ENCODE measurements around the gene OGFOD2.
A peak's percentile ranks its signal among the peaks of the same experiment; 100 is the strongest.

Gene OGFOD2

DNA sequence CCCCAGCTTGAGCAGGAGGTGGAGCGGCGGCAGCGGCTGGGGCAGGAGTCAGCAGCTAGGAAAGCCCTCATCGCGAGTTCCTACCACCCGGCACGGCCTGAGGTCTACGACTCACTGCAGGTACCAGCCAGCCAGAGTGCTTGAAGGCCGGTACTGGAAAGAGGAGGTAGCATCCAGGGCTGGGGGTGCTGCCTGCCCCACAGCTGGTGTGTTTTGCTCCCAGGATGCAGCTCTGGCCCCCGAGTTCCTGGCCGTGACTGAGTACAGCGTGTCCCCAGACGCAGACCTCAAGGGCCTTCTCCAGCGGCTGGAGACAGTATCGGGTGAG is 1.6 kb downstream of the OGFOD2 start:
- Histone ChIP-seq H3K9ac (ENCODE audit: low read depth in 1 of 2, low read length in 2 of 2) (peak overlapping the region in 1 of 2 donors; percentile 94), H3K36me3 (ENCODE audit: control insufficient read depth in 1 of 2, insufficient read depth in 2 of 2, low read length in 2 of 2) (peaks cover 4% of the 10 kb centered on the region in 2 donors), H3K27ac (ENCODE audit: low read depth, low read length) (no peak overlapping the region), H3K9me3 (ENCODE audit: control insufficient read depth in 1 of 2, low read length in 2 of 2) (no peaks in the 10 kb centered on the region), H3K4me3 (ENCODE audit: low read depth in 1 of 2, low read length in 2 of 2) (peak overlapping the region; percentile 97 to 100), H3K4me1 (ENCODE audit: control insufficient read depth in 1 of 2, insufficient read depth in 2 of 2, low read length in 2 of 2) (peaks cover 25 to 59% of the 10 kb centered on the region in 2 donors), H3K27me3 (ENCODE audit: control insufficient read depth in 1 of 2, insufficient read depth in 2 of 2, low read length in 2 of 2) (no peaks in the 10 kb centered on the region)

DNA sequence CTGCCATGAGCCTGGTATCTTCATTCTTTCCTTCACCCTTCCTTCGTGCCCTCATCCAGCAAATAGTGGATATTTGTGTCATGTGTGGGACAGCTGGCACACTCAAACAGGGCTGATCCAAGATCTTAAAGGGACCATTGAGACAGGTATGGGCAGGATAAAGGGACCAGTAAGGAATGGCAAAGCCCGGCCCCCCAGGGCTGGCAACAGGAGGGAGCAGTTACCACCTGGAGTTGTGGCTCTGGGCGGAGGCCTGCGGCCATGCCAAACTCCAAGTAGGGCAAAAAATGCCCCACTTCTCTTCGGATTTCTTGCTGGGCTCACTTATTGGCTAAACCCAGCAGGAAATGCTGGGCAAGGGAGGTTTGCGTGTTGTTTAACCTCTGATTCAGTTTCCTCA is 2.1 kb downstream of the OGFOD2 start:
- H3K36me3 ChIP-seq (ENCODE audit: control insufficient read depth in 1 of 2, insufficient read depth in 2 of 2, low read length in 2 of 2): peaks cover 4 to 9% of the 10 kb centered on the region in 2 donors
- no peak overlapping the region for H3K4me3 ChIP-seq (ENCODE audit: low read depth in 1 of 2, low read length in 2 of 2)
- no peaks in the 10 kb centered on the region for H3K9me3 ChIP-seq (ENCODE audit: control insufficient read depth in 1 of 2, low read length in 2 of 2)
- H3K4me1 ChIP-seq (ENCODE audit: control insufficient read depth in 1 of 2, insufficient read depth in 2 of 2, low read length in 2 of 2): peaks cover 30 to 64% of the 10 kb centered on the region in 2 donors
- no peak overlapping the region for H3K27ac ChIP-seq (ENCODE audit: low read depth, low read length)
- H3K9ac ChIP-seq (ENCODE audit: low read depth in 1 of 2, low read length in 2 of 2): no peak overlapping the region
- H3K27me3 ChIP-seq (ENCODE audit: control insufficient read depth in 1 of 2, insufficient read depth in 2 of 2, low read length in 2 of 2): no peaks in the 10 kb centered on the region

DNA sequence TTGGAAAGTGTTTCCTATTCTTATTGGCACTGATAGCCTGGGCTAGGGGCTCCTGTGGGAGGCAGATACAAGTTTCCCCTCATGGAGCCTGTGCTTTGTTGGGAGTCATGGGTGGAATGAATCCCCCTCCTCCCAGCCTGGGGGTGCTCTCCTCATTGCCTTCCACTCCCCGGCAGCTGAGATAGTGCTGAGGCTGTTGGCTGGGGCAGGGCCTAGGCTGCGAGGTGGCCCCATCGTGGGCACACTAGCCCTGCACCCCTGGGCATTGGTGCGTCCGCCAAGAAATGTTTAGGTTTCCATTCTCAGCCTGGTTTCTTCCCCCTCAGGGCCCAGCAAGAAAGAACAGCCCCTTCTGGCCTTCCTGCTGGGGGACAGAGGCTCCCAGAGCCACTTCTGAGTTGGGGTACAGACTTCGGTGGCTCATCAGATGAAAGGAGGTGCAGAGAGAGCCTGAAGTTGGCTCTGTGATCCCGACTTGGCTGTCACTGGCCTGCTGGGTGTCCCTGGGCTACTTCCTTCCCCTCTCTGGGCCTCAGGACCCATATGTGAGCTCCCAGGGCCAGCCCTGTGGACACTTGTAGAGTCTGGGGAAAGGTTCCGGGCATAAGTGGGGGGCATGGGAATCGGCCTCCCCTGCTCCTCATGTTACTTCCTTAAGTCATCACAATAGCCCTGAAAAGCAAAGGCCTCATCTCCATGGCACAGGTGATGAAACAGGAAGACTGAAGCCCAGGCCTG is 2.8 kb downstream of the OGFOD2 start:
- Histone ChIP-seq H3K9ac (ENCODE audit: low read depth in 1 of 2, low read length in 2 of 2) (no peak overlapping the region), H3K4me3 (ENCODE audit: low read depth in 1 of 2, low read length in 2 of 2) (no peak overlapping the region), H3K4me1 (ENCODE audit: control insufficient read depth in 1 of 2, insufficient read depth in 2 of 2, low read length in 2 of 2) (peaks cover 37 to 70% of the 10 kb centered on the region in 2 donors), H3K27me3 (ENCODE audit: control insufficient read depth in 1 of 2, insufficient read depth in 2 of 2, low read length in 2 of 2) (no peaks in the 10 kb centered on the region), H3K27ac (ENCODE audit: low read depth, low read length) (no peak overlapping the region), H3K9me3 (ENCODE audit: control insufficient read depth in 1 of 2, low read length in 2 of 2) (no peaks in the 10 kb centered on the region), H3K36me3 (ENCODE audit: control insufficient read depth in 1 of 2, insufficient read depth in 2 of 2, low read length in 2 of 2) (peaks cover 4 to 15% of the 10 kb centered on the region in 2 donors)

DNA sequence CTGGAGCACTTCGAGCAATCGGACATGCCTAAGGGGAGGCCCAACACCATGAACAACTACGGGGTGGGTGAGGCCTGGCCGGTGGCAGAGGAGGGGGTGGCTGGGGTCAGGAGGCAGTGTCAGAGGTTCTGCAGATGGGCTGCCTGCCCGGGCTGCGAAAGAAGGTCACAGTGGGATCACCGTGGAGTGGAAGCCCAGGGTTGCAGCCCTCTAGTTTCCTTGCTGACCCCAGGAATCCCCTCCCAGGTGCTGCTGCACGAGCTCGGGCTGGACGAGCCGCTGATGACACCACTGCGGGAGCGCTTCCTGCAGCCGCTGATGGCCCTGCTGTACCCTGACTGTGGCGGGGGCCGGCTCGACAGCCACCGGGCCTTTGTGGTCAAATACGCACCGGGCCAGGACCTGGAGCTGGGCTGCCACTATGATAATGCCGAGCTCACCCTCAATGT is 3.5 kb downstream of the OGFOD2 start:
- Histone ChIP-seq H3K9me3 (ENCODE audit: control insufficient read depth in 1 of 2, low read length in 2 of 2) (no peaks in the 10 kb centered on the region), H3K9ac (ENCODE audit: low read depth in 1 of 2, low read length in 2 of 2) (no peak overlapping the region), H3K27ac (ENCODE audit: low read depth, low read length) (no peak overlapping the region), H3K27me3 (ENCODE audit: control insufficient read depth in 1 of 2, insufficient read depth in 2 of 2, low read length in 2 of 2) (no peaks in the 10 kb centered on the region), H3K4me1 (ENCODE audit: control insufficient read depth in 1 of 2, insufficient read depth in 2 of 2, low read length in 2 of 2) (peaks cover 43 to 74% of the 10 kb centered on the region in 2 donors), H3K4me3 (ENCODE audit: low read depth in 1 of 2, low read length in 2 of 2) (no peak overlapping the region), H3K36me3 (ENCODE audit: control insufficient read depth in 1 of 2, insufficient read depth in 2 of 2, low read length in 2 of 2) (peaks cover 4 to 20% of the 10 kb centered on the region in 2 donors)

DNA sequence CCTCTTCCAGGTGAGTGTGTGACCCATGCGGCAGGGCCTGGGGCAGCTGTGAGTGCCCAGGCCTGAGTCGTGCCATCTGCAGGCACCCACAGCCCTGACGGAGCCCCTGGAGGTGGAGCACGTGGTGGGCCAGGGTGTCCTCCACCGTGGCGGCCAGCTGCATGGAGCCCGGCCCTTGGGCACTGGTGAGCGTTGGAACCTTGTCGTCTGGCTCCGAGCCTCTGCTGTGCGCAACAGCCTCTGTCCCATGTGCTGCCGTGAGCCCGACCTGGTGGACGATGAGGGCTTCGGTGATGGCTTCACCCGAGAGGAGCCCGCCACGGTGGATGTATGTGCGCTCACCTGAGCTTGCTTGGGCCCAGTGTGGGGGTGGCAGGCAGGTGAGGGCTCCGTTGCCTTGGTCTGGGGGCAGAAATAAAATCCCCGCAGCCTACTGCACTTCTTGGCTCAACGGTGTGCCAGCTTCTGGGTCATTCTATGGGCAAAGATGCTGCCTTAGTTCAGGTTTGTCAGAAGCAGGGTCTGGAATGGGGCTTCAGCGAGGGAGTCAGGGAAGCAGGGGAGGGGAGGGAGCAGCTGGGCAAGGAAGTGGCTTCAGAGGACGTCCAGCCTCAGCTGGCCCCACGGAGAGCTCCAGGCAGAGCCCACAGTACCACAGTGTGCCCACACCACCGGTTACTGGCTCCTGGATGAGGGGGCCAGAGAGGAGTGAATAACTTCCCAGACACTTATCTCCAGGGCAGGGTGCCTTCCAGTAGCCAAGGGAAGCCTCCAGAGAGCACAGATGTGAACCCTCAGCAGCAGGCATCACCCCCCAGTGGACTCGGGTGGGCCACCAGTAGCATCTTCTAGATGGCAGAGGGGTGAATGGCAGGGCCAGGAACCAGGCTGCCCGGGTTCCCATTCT is 4.2 kb downstream of the OGFOD2 start:
- no peak overlapping the region for H3K27ac ChIP-seq (ENCODE audit: low read depth, low read length)
- peaks cover 4 to 20% of the 10 kb centered on the region in 2 donors for H3K36me3 ChIP-seq (ENCODE audit: control insufficient read depth in 1 of 2, insufficient read depth in 2 of 2, low read length in 2 of 2)
- peak overlapping the region; percentile 86 for H3K9ac ChIP-seq (ENCODE audit: low read depth in 1 of 2, low read length in 2 of 2)
- H3K4me3 ChIP-seq (ENCODE audit: low read depth in 1 of 2, low read length in 2 of 2): peak overlapping the region; percentile 88 to 95
- no peaks in the 10 kb centered on the region for H3K9me3 ChIP-seq (ENCODE audit: control insufficient read depth in 1 of 2, low read length in 2 of 2)
- peaks cover 49 to 73% of the 10 kb centered on the region in 2 donors for H3K4me1 ChIP-seq (ENCODE audit: control insufficient read depth in 1 of 2, insufficient read depth in 2 of 2, low read length in 2 of 2)
- H3K27me3 ChIP-seq (ENCODE audit: control insufficient read depth in 1 of 2, insufficient read depth in 2 of 2, low read length in 2 of 2): no peaks in the 10 kb centered on the region

DNA sequence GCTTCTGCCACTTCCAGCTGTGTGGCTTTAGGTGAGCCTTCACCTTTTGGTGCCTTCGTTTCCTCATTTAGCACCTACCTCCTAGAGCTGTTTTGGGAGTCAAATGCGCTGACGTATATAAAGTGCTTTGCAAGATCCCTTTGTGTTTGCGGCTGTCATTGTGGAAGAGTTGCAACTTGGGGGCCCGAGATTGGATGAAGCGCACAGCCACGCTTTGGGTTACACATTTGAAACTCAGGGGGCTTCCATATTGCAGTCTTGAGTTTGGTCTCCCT is 4.8 kb downstream of the OGFOD2 start:
- Histone ChIP-seq H3K9ac (ENCODE audit: low read depth in 1 of 2, low read length in 2 of 2) (peak overlapping the region; percentile 86), H3K27ac (ENCODE audit: low read depth, low read length) (no peak overlapping the region), H3K4me1 (ENCODE audit: control insufficient read depth in 1 of 2, insufficient read depth in 2 of 2, low read length in 2 of 2) (peaks cover 54 to 74% of the 10 kb centered on the region in 2 donors), H3K4me3 (ENCODE audit: low read depth in 1 of 2, low read length in 2 of 2) (peak overlapping the region; percentile 88 to 95), H3K9me3 (ENCODE audit: control insufficient read depth in 1 of 2, low read length in 2 of 2) (no peaks in the 10 kb centered on the region), H3K36me3 (ENCODE audit: control insufficient read depth in 1 of 2, insufficient read depth in 2 of 2, low read length in 2 of 2) (peaks cover 4 to 20% of the 10 kb centered on the region in 2 donors), H3K27me3 (ENCODE audit: control insufficient read depth in 1 of 2, insufficient read depth in 2 of 2, low read length in 2 of 2) (no peaks in the 10 kb centered on the region)

DNA sequence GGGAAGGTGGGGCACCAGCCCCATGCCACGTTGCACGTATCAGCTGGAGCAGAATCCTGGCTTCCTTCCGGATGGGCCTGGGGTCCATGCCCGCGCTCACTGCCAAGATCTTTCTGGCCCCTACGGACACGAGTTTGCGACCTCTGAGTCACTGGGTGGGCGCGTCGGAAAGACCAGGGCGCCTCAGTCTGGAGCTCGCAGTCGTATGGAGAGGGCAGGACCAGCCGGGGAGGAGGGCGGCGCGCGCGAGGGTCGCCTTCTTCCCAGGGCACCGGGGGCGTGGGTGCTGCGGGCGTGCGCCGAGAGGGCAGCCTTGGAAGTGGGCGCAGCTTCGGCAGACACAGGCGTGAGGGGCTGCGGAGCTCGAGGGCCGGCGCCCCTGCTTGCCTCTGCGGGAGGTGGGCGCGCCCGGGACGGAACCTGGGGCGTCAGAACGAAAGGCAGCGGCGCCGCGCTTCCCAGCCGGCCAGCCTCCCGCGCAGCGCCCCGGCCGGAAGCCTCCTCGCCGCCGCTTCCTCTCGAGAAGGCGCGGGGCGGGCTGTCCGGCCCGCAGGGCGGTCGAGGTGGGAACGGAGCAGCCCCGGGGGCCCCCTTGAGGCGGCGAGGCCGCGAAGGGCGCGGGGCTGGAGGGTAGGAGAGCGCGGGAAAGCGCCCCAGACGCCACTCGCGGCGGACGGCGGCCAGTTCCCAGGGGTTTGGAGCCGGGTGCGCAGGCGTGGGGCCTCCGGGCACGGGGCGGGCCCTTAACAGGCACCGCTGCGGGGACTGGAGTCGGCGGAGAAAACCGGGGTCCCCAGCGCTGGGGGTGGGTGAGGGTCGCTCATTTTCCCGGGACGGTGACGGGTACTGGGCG is 5.4 kb downstream of the OGFOD2 start, which contains the start of gene ARL6IP4:
TSS of gene ARL6IP4 (plus strand) at position 499 of the 853 bp plus-strand sequence. CDS start 459 bp downstream, outside the sequence.
- H3K36me3 ChIP-seq (ENCODE audit: control insufficient read depth in 1 of 2, insufficient read depth in 2 of 2, low read length in 2 of 2): peaks cover 4 to 20% of the 10 kb centered on the region in 2 donors
- H3K9me3 ChIP-seq (ENCODE audit: control insufficient read depth in 1 of 2, low read length in 2 of 2): no peaks in the 10 kb centered on the region
- H3K4me3 ChIP-seq (ENCODE audit: low read depth in 1 of 2, low read length in 2 of 2): peak within 1 kb of the TSS; percentile 88 to 95
- H3K27ac ChIP-seq (ENCODE audit: low read depth, low read length): peak within 1 kb of the TSS; percentile 78
- no peaks in the 10 kb centered on the region for H3K27me3 ChIP-seq (ENCODE audit: control insufficient read depth in 1 of 2, insufficient read depth in 2 of 2, low read length in 2 of 2)
- H3K4me1 ChIP-seq (ENCODE audit: control insufficient read depth in 1 of 2, insufficient read depth in 2 of 2, low read length in 2 of 2): peaks cover 57 to 73% of the 10 kb centered on the region in 2 donors
- peak within 1 kb of the TSS; percentile 86 for H3K9ac ChIP-seq (ENCODE audit: low read depth in 1 of 2, low read length in 2 of 2)

DNA sequence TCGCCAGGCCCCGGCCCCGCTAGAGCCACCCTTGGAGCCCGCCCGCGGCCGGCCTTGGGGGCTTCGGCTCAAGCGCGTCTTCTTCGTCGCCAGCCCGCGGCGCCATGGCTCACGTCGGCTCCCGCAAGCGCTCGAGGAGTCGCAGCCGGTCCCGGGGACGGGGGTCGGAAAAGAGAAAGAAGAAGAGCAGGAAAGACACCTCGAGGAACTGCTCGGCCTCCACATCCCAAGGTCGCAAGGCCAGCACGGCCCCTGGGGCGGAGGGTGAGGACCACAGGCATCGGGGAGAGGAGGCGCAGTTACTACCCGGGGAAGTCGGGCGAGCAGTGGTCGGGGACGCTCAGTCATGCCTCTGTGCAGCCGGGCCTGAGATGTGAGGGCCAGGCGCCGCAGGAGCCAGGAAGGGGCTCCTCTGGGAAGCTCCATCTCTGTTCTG is 6.0 kb downstream of the OGFOD2 start:
- H3K9ac ChIP-seq (ENCODE audit: low read depth in 1 of 2, low read length in 2 of 2): peak overlapping the region; percentile 86
- H3K27ac ChIP-seq (ENCODE audit: low read depth, low read length): peak overlapping the region; percentile 78
- H3K27me3 ChIP-seq (ENCODE audit: control insufficient read depth in 1 of 2, insufficient read depth in 2 of 2, low read length in 2 of 2): no peaks in the 10 kb centered on the region
- H3K9me3 ChIP-seq (ENCODE audit: control insufficient read depth in 1 of 2, low read length in 2 of 2): no peaks in the 10 kb centered on the region
- peaks cover 4 to 20% of the 10 kb centered on the region in 2 donors for H3K36me3 ChIP-seq (ENCODE audit: control insufficient read depth in 1 of 2, insufficient read depth in 2 of 2, low read length in 2 of 2)
- H3K4me3 ChIP-seq (ENCODE audit: low read depth in 1 of 2, low read length in 2 of 2): peak overlapping the region; percentile 88 to 95
- peaks cover 52 to 67% of the 10 kb centered on the region in 2 donors for H3K4me1 ChIP-seq (ENCODE audit: control insufficient read depth in 1 of 2, insufficient read depth in 2 of 2, low read length in 2 of 2)

DNA sequence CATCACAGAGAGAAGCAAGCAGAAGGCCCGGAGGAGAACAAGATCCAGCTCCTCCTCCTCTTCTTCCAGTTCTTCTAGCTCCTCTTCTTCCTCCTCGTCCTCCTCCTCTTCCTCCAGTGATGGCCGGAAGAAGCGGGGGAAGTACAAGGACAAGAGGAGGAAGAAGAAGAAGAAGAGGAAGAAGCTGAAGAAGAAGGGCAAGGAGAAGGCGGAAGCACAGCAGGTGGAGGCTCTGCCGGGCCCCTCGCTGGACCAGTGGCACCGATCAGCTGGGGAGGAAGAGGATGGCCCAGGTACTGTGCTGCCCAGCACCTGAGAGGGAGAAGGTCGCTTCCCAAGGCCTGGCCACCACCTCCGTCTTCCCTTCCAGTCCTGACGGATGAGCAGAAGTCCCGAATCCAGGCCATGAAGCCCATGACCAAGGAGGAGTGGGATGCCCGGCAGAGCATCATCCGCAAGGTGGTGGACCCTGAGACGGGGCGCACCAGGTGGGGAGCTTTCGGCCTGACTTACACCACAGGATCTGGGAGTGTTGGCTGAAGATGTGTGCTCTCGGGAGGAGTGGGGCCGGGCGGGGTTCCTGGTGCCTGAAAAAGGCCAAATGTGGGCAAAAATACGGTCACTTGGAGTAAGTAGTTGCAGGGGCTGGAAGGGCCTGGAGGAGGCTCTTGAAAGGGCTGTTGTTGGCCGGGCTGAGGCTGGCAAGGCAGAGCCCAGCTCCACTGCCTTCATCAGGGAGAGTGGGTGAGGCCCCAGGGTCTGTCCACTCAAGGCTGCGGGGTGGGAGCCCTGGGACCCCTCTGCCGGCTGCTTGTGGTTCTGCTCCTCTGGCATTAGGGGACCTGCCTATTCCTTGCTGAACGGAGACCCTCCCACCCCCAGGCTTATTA is 6.8 kb downstream of the OGFOD2 start:
- Histone ChIP-seq H3K4me1 (ENCODE audit: control insufficient read depth in 1 of 2, insufficient read depth in 2 of 2, low read length in 2 of 2) (peaks cover 45 to 59% of the 10 kb centered on the region in 2 donors), H3K4me3 (ENCODE audit: low read depth in 1 of 2, low read length in 2 of 2) (peak overlapping the region; percentile 88 to 95), H3K36me3 (ENCODE audit: control insufficient read depth in 1 of 2, insufficient read depth in 2 of 2, low read length in 2 of 2) (peaks cover 4 to 27% of the 10 kb centered on the region in 2 donors), H3K27ac (ENCODE audit: low read depth, low read length) (no peak overlapping the region), H3K9me3 (ENCODE audit: control insufficient read depth in 1 of 2, low read length in 2 of 2) (no peaks in the 10 kb centered on the region), H3K27me3 (ENCODE audit: control insufficient read depth in 1 of 2, insufficient read depth in 2 of 2, low read length in 2 of 2) (no peaks in the 10 kb centered on the region), H3K9ac (ENCODE audit: low read depth in 1 of 2, low read length in 2 of 2) (peak overlapping the region; percentile 86)
